Transverse colon (tissue), 4 donors: ENCODE results near the gene UBASH3A.
A peak's percentile ranks its signal among the peaks of the same experiment; 100 is the strongest.

ENCODE experiments used
- EP300 ChIP-seq: sonication (generic); formaldehyde crosslinking; IDR thresholded peaks from one replicate; pipeline ENCODE4 v1.6.1; 2017; ENCODE audit warnings: antibody characterized with exemption, low read depth
- POLR2AphosphoS5 ChIP-seq, 3 donors: sonication (generic); formaldehyde crosslinking; IDR thresholded peaks; one replicate each; pipeline ENCODE4 v1.6.1; 2016; ENCODE audit warnings: antibody characterized with exemption in 3 of 3
- TF ChIP-seq, protein P1 (sequence below), 5 experiments: fragments of 200-600 bp in 3 of 5; fragments of 450-650 bp in 2 of 5; sonication (generic) in 3 of 5; IDR thresholded peaks; 1 replicate in 2 of 5; 2 replicates in 3 of 5; pipeline ENCODE4 v1.5.1; 2016 to 2017; ENCODE audit warnings: antibody characterized with exemption in 5 of 5, inconsistent platforms in 3 of 5, mild to moderate bottlenecking in 2 of 5, moderate library complexity in 1 of 5

DNA sequence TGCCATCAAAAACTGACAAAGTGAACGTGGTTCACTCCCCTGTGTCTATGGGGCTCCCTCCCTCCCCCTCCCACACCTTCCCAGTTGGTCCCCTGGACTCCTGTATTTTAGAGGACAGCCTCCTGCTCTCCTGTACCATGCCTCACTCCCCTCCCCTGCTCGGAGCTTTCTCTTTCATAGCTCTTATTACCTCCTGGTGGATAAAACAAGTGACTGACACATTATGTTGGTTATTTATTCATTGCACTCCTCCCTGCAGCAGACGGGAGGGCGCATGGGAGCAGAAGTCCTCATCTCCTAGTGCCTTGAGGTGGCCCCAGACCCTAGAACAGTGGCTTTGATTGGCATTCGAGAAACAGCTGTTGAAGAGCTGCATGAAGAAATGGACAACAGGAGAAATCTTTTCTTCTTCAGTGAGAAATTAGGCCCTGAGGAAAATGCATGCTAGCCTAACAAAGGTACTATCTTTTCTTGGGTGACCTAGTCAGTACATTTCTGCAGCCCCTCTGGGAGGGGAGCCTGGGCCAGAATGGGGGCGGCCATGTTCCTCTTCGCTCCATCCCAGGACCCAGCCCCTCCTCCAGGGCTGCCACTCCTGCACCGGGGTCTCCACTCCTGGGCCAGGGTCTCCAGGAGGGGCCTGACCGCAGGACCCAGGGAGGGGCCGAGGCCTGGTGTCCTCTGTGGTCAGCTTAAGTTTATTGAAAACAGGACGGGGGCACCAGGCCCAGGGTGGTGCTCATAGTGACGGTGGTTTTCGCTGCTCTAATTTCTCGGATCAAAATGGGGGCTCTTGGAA, 36.1 kb upstream of the UBASH3A start:
- TF ChIP-seq, protein P1, sequence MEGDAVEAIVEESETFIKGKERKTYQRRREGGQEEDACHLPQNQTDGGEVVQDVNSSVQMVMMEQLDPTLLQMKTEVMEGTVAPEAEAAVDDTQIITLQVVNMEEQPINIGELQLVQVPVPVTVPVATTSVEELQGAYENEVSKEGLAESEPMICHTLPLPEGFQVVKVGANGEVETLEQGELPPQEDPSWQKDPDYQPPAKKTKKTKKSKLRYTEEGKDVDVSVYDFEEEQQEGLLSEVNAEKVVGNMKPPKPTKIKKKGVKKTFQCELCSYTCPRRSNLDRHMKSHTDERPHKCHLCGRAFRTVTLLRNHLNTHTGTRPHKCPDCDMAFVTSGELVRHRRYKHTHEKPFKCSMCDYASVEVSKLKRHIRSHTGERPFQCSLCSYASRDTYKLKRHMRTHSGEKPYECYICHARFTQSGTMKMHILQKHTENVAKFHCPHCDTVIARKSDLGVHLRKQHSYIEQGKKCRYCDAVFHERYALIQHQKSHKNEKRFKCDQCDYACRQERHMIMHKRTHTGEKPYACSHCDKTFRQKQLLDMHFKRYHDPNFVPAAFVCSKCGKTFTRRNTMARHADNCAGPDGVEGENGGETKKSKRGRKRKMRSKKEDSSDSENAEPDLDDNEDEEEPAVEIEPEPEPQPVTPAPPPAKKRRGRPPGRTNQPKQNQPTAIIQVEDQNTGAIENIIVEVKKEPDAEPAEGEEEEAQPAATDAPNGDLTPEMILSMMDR (IDR thresholded peaks at IDR 0.05), result peak in 1 of 5 experiments; percentile 22
- no peak for TF ChIP-seq POLR2AphosphoS5 (IDR thresholded peaks at IDR 0.05)
- no peak for TF ChIP-seq EP300
